ENCODE measurements around the gene GCLM. TPM values are rescaled to one million over a fixed set of nuclear protein-coding genes. Genes with fewer than 3 reads are reported as not detected.

GCLM gene
- total RNA-seq, 1 experiment from 2014 or later = 28.9 TPM

DNA sequence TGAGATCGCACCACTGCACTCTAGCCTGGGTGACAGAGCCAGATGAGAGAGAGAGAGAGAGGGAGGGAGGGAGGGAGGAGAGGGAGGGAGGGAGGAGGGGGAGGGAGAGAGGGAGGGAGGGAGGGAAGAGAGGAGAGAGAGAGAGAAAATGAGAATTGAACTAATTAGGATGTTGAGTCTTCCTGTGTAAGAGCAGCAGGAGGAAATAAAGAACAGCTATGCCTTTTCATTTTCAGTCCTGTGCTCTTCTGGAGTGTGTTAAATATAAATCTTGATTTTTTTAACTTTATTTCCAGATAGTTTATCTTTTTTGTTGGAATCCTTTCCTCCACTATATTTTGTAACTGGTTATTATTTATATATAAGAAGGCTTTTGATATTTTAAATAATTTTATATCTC lies 57.4 kb downstream of the GCLM start:
- no TSS peak for BruUV-seq (replicated peaks)

More for the DNA sequence above, 57.4 kb downstream of the GCLM start:
- H3K9me2 ChIP-seq (ENCODE audit: insufficient read depth) = no peaks in the 10 kb centered on the region
- POLR2A ChIA-PET = interaction anchor here (0.7 kb wide), 1 partner anchor 405 kb away, joined by 4 read pairs; no protein-coding TSS in a partner anchor
- TF ChIP-seq CEBPB (IDR thresholded peaks at IDR 0.05; ENCODE audit: low read depth) (no peak), POLR2AphosphoS5 (IDR thresholded peaks at IDR 0.05; ENCODE audit: low read depth, low read length) (no peak), SRF (IDR thresholded peaks at IDR 0.05; ENCODE audit: low read depth) (no peak), ZNF274 (IDR thresholded peaks at IDR 0.05; ENCODE audit: low read depth, low read length) (no peak), REST (IDR thresholded peaks at IDR 0.05; ENCODE audit: low read depth) (no peak)
- no peaks in the 10 kb centered on the region for H3K27me3 ChIP-seq (ENCODE audit: insufficient read depth, low read length)
- H2AFZ ChIP-seq (ENCODE audit: low read depth, low read length, poor library complexity, severe bottlenecking) = no peak overlapping the region
- H3K79me2 ChIP-seq (ENCODE audit: insufficient read depth, low read length) = no peaks in the 10 kb centered on the region
- intact Hi-C loops (cut with micrococcal nuclease) = no loop called here
- no peaks in the 10 kb centered on the region for H3K36me3 ChIP-seq (ENCODE audit: control insufficient read depth in 1 of 2, insufficient read depth in 2 of 2, low read length in 2 of 2)
- DNase-seq (ENCODE audit: low read depth, low spot score) (no peak), ATAC-seq (no peak)
- peaks cover 4 to 9% of the 10 kb centered on the region in 2 experiments; a peak in 3 of 4 replicates for H3K4me1 ChIP-seq (ENCODE audit: control insufficient read depth in 1 of 2, insufficient read depth in 2 of 2, low read length in 2 of 2)
- no peak overlapping the region for H3K9ac ChIP-seq (ENCODE audit: low read length)
- no peaks in the 10 kb centered on the region for H4K20me1 ChIP-seq (ENCODE audit: insufficient read depth)
- CTCF ChIA-PET = interaction anchor here (1.4 to 1.6 kb wide), 2 partner anchors 222 to 547 kb away, joined by 3 to 5 read pairs; no protein-coding TSS in a partner anchor
- H3K27ac ChIP-seq (ENCODE audit: low read depth, low read length) = no peak overlapping the region
- RAD21 ChIA-PET (ENCODE audit: low non-redundant PET in 1 of 2, low total read pairs in 2 of 2, uncharacterized antibody in 2 of 2, unreplicated experiment in 2 of 2) = interaction anchor here in 1 of 2 experiments (1.1 kb wide), 1 partner anchor 222 kb away, joined by 4 read pairs; no protein-coding TSS in a partner anchor
- H3K4me3 ChIP-seq (replicated peaks in 1 of 2; ENCODE audit: low read depth in 1 of 2, low read length in 2 of 2) = no peak overlapping the region
- H3K9me3 ChIP-seq (ENCODE audit: control insufficient read depth in 1 of 2, insufficient read depth in 1 of 2, low read depth in 1 of 2, low read length in 2 of 2) = no peaks in the 10 kb centered on the region
- H3K4me2 ChIP-seq (ENCODE audit: low read length) = no peak overlapping the region

Measured in HCT116 (cell line).